Neural cell (in vitro differentiated cells): Measurements from ENCODE around the gene RGS3. TPM values are rescaled to one million over a fixed set of nuclear protein-coding genes. Genes with fewer than 3 reads are reported as not detected.

Experiments
- H2AFZ ChIP-seq: fragments of 200-600, 300-800 bp; sonication (generic), shearing (Covaris generic); 2 replicates; pipeline ENCODE4 v1.6.0; 2014; ENCODE audit warnings: low read depth, mild to moderate bottlenecking, antibody characterized with exemption, low read length, moderate library complexity
- H3F3A ChIP-seq: fragments of 200-600 bp; shearing (Covaris generic); 2 replicates; pipeline ENCODE4 v1.6.1; 2016; ENCODE audit warnings: mild to moderate bottlenecking, moderate library complexity, mixed read lengths, antibody characterized with exemption, low read length; ENCODE audit not compliant: insufficient read depth, poor library complexity, severe bottlenecking
- H3K27ac ChIP-seq: fragments of 200-600, 300-800 bp; sonication (generic), shearing (Covaris generic); 2 replicates; pipeline ENCODE4 v1.5.1; 2014; ENCODE audit warnings: mild to moderate bottlenecking, low read length, moderate library complexity
- H3K27me3 ChIP-seq: fragments of 300-800, 200-600 bp; sonication (generic), shearing (Covaris generic); 2 replicates; pipeline ENCODE4 v1.6.0; 2014; ENCODE audit warnings: mild to moderate bottlenecking, low read depth, low read length, moderate library complexity; ENCODE audit not compliant: insufficient read depth
- H3K36me3 ChIP-seq: fragments of 300-800, 200-600 bp; sonication (generic), shearing (Covaris generic); 2 replicates; pipeline ENCODE4 v1.5.1; 2014; ENCODE audit warnings: mild to moderate bottlenecking, antibody characterized with exemption, low read length, moderate library complexity; ENCODE audit not compliant: insufficient read depth
- H3K4me2 ChIP-seq: fragments of 300-800, 200-600 bp; sonication (generic), shearing (Covaris generic); 2 replicates; pipeline ENCODE4 v1.6.0; 2014; ENCODE audit warnings: mild to moderate bottlenecking, low read length
- H3K4me3 ChIP-seq: fragments of 300-800, 200-600 bp; sonication (generic), shearing (Covaris generic); 2 replicates; pipeline ENCODE4 v1.5.1; 2014; ENCODE audit warnings: mild to moderate bottlenecking, low read length, moderate library complexity
- H3K79me2 ChIP-seq: fragments of 200-600 bp; shearing (Covaris generic); replicated peaks from 2 replicates; pipeline ENCODE4 v1.6.0; 2014; ENCODE audit warnings: mild to moderate bottlenecking, low read length, moderate library complexity; ENCODE audit not compliant: insufficient read depth
- H3K9ac ChIP-seq: fragments of 300-800, 200-600 bp; sonication (generic), shearing (Covaris generic); 2 replicates; pipeline ENCODE4 v1.6.1; 2016; ENCODE audit warnings: mild to moderate bottlenecking, low read length, mixed read lengths
- H3K9me2 ChIP-seq: fragments of 200-600 bp; shearing (Covaris generic); 2 replicates; pipeline ENCODE4 v1.6.1; 2016; ENCODE audit warnings: mild to moderate bottlenecking, low read length, mixed read lengths; ENCODE audit not compliant: insufficient read depth
- H3K9me3 ChIP-seq: fragments of 200-600, 300-800 bp; sonication (generic), shearing (Covaris generic); 2 replicates; pipeline ENCODE4 v1.6.1; 2016; ENCODE audit warnings: mild to moderate bottlenecking, mixed run types, low read length, moderate library complexity, mixed read lengths
- H4K20me1 ChIP-seq: fragments of 200-600 bp; shearing (Covaris generic); 2 replicates; pipeline ENCODE4 v1.6.1; 2016; ENCODE audit warnings: mild to moderate bottlenecking, mixed run types; ENCODE audit not compliant: insufficient read depth
- CTCF ChIP-seq: fragments of 450-650 bp; IDR thresholded peaks from 2 replicates; pipeline ENCODE4 v1.5.1; 2014; ENCODE audit warnings: antibody characterized with exemption, mild to moderate bottlenecking, moderate library complexity; ENCODE audit not compliant: poor library complexity, severe bottlenecking
- EP300 ChIP-seq: fragments of 450-650 bp; conservative IDR thresholded peaks from 2 replicates; pipeline ENCODE4 v1.6.1; 2014; ENCODE audit warnings: antibody characterized with exemption, mild to moderate bottlenecking, moderate library complexity; ENCODE audit not compliant: poor library complexity, severe bottlenecking
- EZH2 ChIP-seq: fragments of 200-600, 300-800 bp; shearing (Covaris generic), sonication (generic); IDR thresholded peaks from 2 replicates; pipeline ENCODE4 v1.6.1; 2014; ENCODE audit warnings: antibody characterized with exemption, low read length, borderline replicate concordance, mild to moderate bottlenecking; ENCODE audit not compliant: insufficient read depth, poor library complexity, severe bottlenecking
- MXI1 ChIP-seq: fragments of 450-650 bp; conservative IDR thresholded peaks from 2 replicates; pipeline ENCODE4 v1.6.1; 2014; ENCODE audit warnings: antibody characterized with exemption, mild to moderate bottlenecking; ENCODE audit not compliant: poor library complexity, severe bottlenecking
- POLR2AphosphoS5 ChIP-seq: IDR thresholded peaks from 2 replicates; pipeline ENCODE4 v1.6.1; 2012
- RAD21 ChIP-seq: fragments of 450-650 bp; conservative IDR thresholded peaks from 2 replicates; pipeline ENCODE4 v1.6.1; 2014; ENCODE audit warnings: antibody characterized with exemption, mild to moderate bottlenecking, moderate library complexity
- REST ChIP-seq: IDR thresholded peaks from 2 replicates; pipeline ENCODE4 v1.6.1; 2012; ENCODE audit warnings: borderline replicate concordance
- SMC3 ChIP-seq: fragments of 450-650 bp; conservative IDR thresholded peaks from 2 replicates; pipeline ENCODE4 v1.6.1; 2014; ENCODE audit warnings: antibody characterized with exemption, mild to moderate bottlenecking, moderate library complexity; ENCODE audit not compliant: poor library complexity
- TAF1 ChIP-seq: IDR thresholded peaks from 2 replicates; pipeline ENCODE4 v1.6.1; 2012; ENCODE audit warnings: low read depth
- polyA plus RNA-seq: library from polyadenylated mRNA; depleted of rRNA; stranded (reverse); fragments of >200 nt; gene quantifications from 2 replicates; pipeline ENCODE4 v1.2.3, GENCODE V29; 2014

The RGS3 gene
- polyA plus RNA-seq, 1 donor from 2014 or later, result 25.3 TPM

DNA sequence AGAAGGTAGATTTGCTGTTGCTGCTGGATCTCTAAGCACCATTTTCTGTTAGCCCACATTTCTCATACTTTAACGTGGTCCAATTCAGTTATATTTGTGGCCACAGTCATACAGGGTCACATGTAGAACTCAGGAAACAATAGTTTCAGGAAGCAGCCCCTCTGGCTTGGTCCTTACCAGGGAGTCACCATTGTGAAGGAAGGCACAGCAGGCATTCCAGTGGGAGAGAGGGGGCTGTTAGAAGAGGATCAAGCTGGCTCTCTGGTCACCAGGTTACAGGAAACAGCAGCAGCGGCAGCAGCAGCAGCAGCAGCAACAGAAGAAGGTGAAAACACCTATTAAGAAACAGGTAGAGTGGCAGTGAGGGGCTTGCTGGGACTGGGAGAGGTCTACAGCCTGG lies 38.5 kb upstream of the RGS3 start:
- Histone ChIP-seq H3F3A (no peaks in the 10 kb centered on the region), H3K9me2 (no peaks in the 10 kb centered on the region), H3K9me3 (no peaks in the 10 kb centered on the region), H3K4me3 (no peak overlapping the region), H3K36me3 (no peaks in the 10 kb centered on the region), H4K20me1 (no peaks in the 10 kb centered on the region), H3K9ac (no peak overlapping the region), H2AFZ (no peak overlapping the region), H3K4me2 (no peak overlapping the region), H3K27me3 (no peaks in the 10 kb centered on the region), H3K27ac (no peak overlapping the region), H3K79me2 (no peaks in the 10 kb centered on the region)
- TF ChIP-seq CTCF (no peak), SMC3 (no peak), RAD21 (no peak), MXI1 (no peak), EZH2 (no peak), POLR2AphosphoS5 (no peak), REST (no peak), EP300 (no peak), TAF1 (no peak)

- H4K20me1 ChIP-seq, result no peaks in the 10 kb centered on the region
- no peaks in the 10 kb centered on the region for H3K9me2 ChIP-seq
- H3K79me2 ChIP-seq, result no peaks in the 10 kb centered on the region
- no peaks in the 10 kb centered on the region for H3K36me3 ChIP-seq
- no peaks in the 10 kb centered on the region for H3K9me3 ChIP-seq
- H3K4me3 ChIP-seq, result no peak overlapping the region
- H3K27me3 ChIP-seq, result no peaks in the 10 kb centered on the region
- no peak overlapping the region for H3K9ac ChIP-seq
- no peak overlapping the region for H3K4me2 ChIP-seq
- no peak overlapping the region for H3K27ac ChIP-seq
- no peaks in the 10 kb centered on the region for H3F3A ChIP-seq
- no peak overlapping the region for H2AFZ ChIP-seq
- TF ChIP-seq EP300, result no peak
- no peak for TF ChIP-seq MXI1
- no peak for TF ChIP-seq TAF1
- TF ChIP-seq RAD21, result no peak
- TF ChIP-seq SMC3, result no peak
- TF ChIP-seq CTCF, result no peak
- TF ChIP-seq REST, result no peak
- no peak for TF ChIP-seq EZH2
- TF ChIP-seq POLR2AphosphoS5, result no peak
Observed at GRCh38 chr9:113426701-113427100, 36.8 kb upstream of the RGS3 start.
